ENCODE data around the gene NPTX2. TPM values are rescaled to one million over a fixed set of nuclear protein-coding genes. Genes with fewer than 3 reads are reported as not detected.
A peak's percentile ranks its signal among the peaks of the same experiment; 100 is the strongest.

The NPTX2 gene, protein sequence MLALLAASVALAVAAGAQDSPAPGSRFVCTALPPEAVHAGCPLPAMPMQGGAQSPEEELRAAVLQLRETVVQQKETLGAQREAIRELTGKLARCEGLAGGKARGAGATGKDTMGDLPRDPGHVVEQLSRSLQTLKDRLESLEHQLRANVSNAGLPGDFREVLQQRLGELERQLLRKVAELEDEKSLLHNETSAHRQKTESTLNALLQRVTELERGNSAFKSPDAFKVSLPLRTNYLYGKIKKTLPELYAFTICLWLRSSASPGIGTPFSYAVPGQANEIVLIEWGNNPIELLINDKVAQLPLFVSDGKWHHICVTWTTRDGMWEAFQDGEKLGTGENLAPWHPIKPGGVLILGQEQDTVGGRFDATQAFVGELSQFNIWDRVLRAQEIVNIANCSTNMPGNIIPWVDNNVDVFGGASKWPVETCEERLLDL
- total RNA-seq, result 3.0 TPM in 2 replicates
- polyA plus RNA-seq, result 2.2 and 5.5 TPM in 2 replicates

DNA sequence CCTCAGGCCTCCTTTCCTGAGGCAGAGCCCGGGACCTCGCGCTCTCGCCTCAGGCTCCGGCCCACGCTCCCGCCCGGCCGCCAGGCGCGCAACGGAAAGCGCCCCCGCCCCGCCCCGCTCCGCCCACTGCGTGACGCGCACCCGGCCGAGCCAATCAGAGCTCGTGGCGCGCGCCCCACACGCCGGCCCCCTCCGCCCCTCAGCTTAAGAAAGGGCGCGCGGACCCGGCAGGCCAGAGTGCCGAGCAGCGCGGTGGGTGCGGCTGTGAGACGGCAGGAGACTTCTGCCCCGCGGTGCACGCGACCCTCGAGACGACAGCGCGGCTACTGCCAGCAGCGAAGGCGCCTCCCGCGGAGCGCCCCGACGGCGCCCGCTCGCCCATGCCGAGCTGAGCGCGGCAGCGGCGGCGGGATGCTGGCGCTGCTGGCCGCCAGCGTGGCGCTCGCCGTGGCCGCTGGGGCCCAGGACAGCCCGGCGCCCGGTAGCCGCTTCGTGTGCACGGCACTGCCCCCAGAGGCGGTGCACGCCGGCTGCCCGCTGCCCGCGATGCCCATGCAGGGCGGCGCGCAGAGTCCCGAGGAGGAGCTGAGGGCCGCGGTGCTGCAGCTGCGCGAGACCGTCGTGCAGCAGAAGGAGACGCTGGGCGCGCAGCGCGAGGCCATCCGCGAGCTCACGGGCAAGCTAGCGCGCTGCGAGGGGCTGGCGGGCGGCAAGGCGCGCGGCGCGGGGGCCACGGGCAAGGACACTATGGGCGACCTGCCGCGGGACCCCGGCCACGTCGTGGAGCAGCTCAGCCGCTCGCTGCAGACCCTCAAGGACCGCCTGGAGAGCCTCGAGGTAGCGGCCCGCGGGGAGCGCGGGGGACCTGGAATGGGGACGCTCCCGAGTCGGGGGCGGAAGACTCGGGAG lies at the start of gene NPTX2:
TSS of gene NPTX2 (plus strand) at position 235 of the 909 bp plus-strand sequence. CDS start at position 412, 177 bp downstream.
- no peak within 1 kb of the TSS for H3K4me3 ChIP-seq
- H3K4me1 ChIP-seq (ENCODE audit: insufficient read depth), result no peaks in the 10 kb centered on the region
- no peak within 1 kb of the TSS for H2AFZ ChIP-seq
- no peaks in the 10 kb centered on the region for H3K9me2 ChIP-seq (replicated peaks; ENCODE audit: insufficient read depth)
- H4K20me1 ChIP-seq (ENCODE audit: insufficient read depth, poor library complexity, severe bottlenecking), result no peaks in the 10 kb centered on the region
- no peaks in the 10 kb centered on the region for H3K9me3 ChIP-seq (ENCODE audit: low read depth)
- H3K27me3 ChIP-seq, result peaks cover 82% of the 10 kb centered on the region
- TF ChIP-seq, protein P1, sequence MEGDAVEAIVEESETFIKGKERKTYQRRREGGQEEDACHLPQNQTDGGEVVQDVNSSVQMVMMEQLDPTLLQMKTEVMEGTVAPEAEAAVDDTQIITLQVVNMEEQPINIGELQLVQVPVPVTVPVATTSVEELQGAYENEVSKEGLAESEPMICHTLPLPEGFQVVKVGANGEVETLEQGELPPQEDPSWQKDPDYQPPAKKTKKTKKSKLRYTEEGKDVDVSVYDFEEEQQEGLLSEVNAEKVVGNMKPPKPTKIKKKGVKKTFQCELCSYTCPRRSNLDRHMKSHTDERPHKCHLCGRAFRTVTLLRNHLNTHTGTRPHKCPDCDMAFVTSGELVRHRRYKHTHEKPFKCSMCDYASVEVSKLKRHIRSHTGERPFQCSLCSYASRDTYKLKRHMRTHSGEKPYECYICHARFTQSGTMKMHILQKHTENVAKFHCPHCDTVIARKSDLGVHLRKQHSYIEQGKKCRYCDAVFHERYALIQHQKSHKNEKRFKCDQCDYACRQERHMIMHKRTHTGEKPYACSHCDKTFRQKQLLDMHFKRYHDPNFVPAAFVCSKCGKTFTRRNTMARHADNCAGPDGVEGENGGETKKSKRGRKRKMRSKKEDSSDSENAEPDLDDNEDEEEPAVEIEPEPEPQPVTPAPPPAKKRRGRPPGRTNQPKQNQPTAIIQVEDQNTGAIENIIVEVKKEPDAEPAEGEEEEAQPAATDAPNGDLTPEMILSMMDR (IDR thresholded peaks at IDR 0.05; ENCODE audit: poor library complexity), result peak; percentile 24
- TF ChIP-seq EZH2 (IDR thresholded peaks at IDR 0.05; ENCODE audit: borderline replicate concordance) (peak; percentile 62), EZH2phosphoT487 (IDR thresholded peaks at IDR 0.05; ENCODE audit: low read depth, severe bottlenecking, unreplicated experiment) (peak; percentile 52)
- no peak within 1 kb of the TSS for H3K27ac ChIP-seq
- DNase-seq (ENCODE audit: low spot score), result peak; percentile 71
- no peaks in the 10 kb centered on the region for H3K36me3 ChIP-seq (replicated peaks; ENCODE audit: insufficient read depth, low read depth)
- peak within 1 kb of the TSS; percentile 79 for H3K4me2 ChIP-seq
- 2% methylated on average over 76 of the region's 130 CpGs for WGBS (ENCODE audit: low lambda C conversion rate, missing lambda C conversion rate)
- no peaks in the 10 kb centered on the region for H3K79me2 ChIP-seq

DNA sequence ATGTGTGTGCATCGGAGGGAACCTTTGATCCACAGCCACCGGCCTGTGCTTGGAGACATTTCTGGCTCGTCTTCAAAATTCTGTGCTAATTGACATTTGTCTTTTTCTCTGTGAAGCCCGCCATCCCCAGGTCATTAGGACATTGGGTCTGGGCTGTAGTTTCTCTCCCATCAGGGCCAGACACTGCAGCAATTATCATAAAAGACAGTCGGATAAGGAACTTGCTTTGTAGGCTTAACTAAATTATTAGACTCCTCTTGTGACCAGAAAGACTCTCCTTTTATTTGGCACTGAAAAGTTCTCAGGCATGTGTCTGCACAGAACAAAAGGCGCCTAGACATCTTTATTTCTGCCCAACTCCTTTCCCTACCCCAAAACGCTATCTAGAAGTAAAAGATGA lies 49.1 kb upstream of the NPTX2 start:
- H3K79me2 ChIP-seq, result no peaks in the 10 kb centered on the region
- H3K27me3 ChIP-seq, result no peaks in the 10 kb centered on the region
- H4K20me1 ChIP-seq (ENCODE audit: insufficient read depth, poor library complexity, severe bottlenecking), result no peaks in the 10 kb centered on the region
- DNase-seq (ENCODE audit: low spot score), result no peak
- TF ChIP-seq EZH2 (IDR thresholded peaks at IDR 0.05; ENCODE audit: borderline replicate concordance) (no peak), EZH2phosphoT487 (IDR thresholded peaks at IDR 0.05; ENCODE audit: low read depth, severe bottlenecking, unreplicated experiment) (no peak)
- TF ChIP-seq, protein P1 (IDR thresholded peaks at IDR 0.05; ENCODE audit: poor library complexity), result no peak
- H3K4me1 ChIP-seq (ENCODE audit: insufficient read depth), result no peaks in the 10 kb centered on the region
- no peaks in the 10 kb centered on the region for H3K9me2 ChIP-seq (replicated peaks; ENCODE audit: insufficient read depth)
- H3K9me3 ChIP-seq (ENCODE audit: low read depth), result no peaks in the 10 kb centered on the region
- H2AFZ ChIP-seq, result no peak overlapping the region
- H3K36me3 ChIP-seq (replicated peaks; ENCODE audit: insufficient read depth, low read depth), result no peaks in the 10 kb centered on the region
- H3K4me2 ChIP-seq, result no peak overlapping the region
- no peak overlapping the region for H3K4me3 ChIP-seq
- 65% methylated on average over 7 of the region's 7 CpGs for WGBS (ENCODE audit: low lambda C conversion rate, missing lambda C conversion rate)
- no peak overlapping the region for H3K27ac ChIP-seq

DNA sequence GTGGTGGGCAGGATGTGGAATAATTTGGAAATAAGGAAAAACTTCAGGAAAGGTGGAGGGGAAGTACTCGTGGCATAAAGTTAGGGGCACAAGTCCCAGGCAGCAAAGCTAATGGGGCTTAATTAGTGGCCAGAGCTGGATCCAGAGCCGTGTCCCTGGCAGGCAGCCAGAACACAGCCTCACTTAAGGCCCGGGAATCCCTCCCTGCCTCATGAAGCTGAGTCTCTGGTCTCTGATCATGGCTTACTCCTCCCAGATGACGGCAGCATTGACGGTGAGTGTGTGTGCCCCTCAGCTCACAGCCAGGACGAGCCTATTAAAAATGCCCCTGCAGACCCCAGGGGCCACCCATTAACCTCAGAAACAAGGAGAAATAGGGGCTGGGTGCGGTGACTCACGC lies 48.2 kb upstream of the NPTX2 start:
- Histone ChIP-seq H4K20me1 (ENCODE audit: insufficient read depth, poor library complexity, severe bottlenecking) (no peaks in the 10 kb centered on the region), H3K79me2 (no peaks in the 10 kb centered on the region), H3K4me1 (ENCODE audit: insufficient read depth) (no peaks in the 10 kb centered on the region), H3K36me3 (replicated peaks; ENCODE audit: insufficient read depth, low read depth) (no peaks in the 10 kb centered on the region), H3K27ac (no peak overlapping the region), H3K4me3 (no peak overlapping the region), H3K4me2 (no peak overlapping the region), H3K9me3 (ENCODE audit: low read depth) (no peaks in the 10 kb centered on the region), H2AFZ (no peak overlapping the region), H3K27me3 (no peaks in the 10 kb centered on the region), H3K9me2 (replicated peaks; ENCODE audit: insufficient read depth) (no peaks in the 10 kb centered on the region)
- DNase-seq (ENCODE audit: low spot score), result no peak
- WGBS (ENCODE audit: low lambda C conversion rate, missing lambda C conversion rate), result 67% methylated on average over 8 of the region's 8 CpGs
- TF ChIP-seq EZH2 (IDR thresholded peaks at IDR 0.05; ENCODE audit: borderline replicate concordance), result no peak
- TF ChIP-seq, protein P1 (IDR thresholded peaks at IDR 0.05; ENCODE audit: poor library complexity), result no peak

Data from hepatocyte (in vitro differentiated cells).